NCI-H82 treated with DMSO at 0.1 percent for 48 hours (cell line): Measurements from ENCODE around the gene APRT.
"Not testable (repeated sequence)": the region's sequence is repeated elsewhere in the genome, so short reads cannot be mapped to it uniquely, and the experiment has no call there.

Experiments
- DNase-seq: peaks from one replicate; lab custom pipeline; 2025; ENCODE audit not compliant: unreplicated experiment; lab: John Stamatoyannopoulos, UW

Gene APRT

DNA sequence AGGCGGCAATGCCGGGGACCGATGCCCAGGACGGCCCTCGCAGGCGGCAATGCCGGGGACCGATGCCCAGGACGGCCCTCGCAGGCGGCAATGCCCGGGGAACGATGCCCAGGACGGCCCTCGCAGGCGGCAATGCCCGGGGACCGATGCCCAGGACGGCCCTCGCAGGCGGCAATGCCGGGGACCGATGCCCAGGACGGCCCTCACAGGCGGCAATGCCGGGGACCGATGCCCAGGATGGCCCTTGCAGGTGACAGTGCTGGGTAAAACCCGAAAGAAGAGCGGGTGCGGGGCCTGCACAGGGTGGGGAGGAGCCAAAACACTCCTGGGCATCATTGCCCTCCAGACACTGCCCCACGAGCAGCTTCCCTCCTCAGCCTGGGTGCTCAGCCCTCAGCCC, 11.9 kb upstream of the APRT start:
- not testable (repeated sequence) for DNase-seq

DNA sequence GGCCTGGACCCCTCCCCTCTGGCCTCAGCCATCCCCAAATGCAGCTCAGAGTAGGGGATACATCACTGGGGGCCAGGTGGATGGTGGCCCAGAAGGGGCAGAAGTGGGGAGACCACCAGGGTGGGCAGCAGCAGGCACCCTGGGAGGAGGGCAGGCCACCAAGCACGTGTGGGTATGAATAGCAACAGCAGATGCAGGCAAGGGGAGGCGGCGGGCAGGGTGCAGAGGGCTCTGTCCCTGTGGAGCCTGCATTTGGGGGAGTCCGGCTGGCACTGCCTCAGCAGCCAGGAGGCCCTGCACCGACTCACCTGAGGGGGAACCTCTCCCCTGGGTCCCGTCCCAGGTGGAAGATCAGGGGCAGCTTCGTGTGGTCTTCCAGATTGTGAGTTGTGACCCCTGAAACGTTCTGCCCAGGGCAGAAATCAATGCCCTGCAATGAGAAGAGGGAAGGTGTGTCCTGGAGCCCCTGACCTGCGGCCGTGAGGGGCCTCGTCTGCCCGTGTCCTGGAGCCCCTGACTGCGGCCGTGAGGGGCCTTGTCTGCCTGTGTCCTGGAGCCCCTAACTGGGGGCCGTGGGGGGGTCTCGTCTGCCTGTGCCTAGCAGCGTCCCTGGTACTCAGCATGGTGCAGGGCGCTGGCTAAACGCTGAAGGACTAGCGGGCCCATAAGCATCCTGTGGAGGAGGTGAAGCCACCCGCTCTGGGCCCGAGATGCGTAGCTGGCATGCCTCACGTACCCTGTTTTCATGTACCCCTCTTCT, 10.7 kb upstream of the APRT start:
- DNase-seq: no peak

- DNase-seq: no peak
Measured at GRCh38 chr16:88821168-88821850, 9.6 kb upstream of the APRT start.

- DNase-seq: no peak
Measured at GRCh38 chr16:88820385-88821025, 8.8 kb upstream of the APRT start.

DNA sequence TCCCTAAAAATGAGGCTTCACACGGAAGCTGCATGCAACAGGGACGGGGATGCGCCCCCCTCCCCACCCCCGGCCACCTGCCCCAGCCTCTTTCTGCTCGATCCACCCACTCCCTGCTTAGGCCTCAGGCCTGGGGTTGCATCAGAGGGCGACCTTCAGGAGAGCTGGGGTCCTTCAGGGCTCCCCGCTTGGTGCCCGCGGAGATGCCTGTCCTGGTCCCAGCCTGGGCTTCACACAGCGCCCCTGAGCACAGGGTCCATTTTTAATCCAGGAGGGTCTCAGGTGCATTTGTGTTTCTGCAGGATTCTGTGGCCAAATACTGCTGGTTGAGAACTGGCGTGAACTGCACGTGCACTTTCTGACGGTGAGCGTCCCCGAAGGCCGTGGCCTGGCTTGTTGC, 7.4 kb upstream of the APRT start:
- DNase-seq: no peak

- no peak for DNase-seq
Measured at GRCh38 chr16:88818575-88818874, 6.8 kb upstream of the APRT start.

DNA sequence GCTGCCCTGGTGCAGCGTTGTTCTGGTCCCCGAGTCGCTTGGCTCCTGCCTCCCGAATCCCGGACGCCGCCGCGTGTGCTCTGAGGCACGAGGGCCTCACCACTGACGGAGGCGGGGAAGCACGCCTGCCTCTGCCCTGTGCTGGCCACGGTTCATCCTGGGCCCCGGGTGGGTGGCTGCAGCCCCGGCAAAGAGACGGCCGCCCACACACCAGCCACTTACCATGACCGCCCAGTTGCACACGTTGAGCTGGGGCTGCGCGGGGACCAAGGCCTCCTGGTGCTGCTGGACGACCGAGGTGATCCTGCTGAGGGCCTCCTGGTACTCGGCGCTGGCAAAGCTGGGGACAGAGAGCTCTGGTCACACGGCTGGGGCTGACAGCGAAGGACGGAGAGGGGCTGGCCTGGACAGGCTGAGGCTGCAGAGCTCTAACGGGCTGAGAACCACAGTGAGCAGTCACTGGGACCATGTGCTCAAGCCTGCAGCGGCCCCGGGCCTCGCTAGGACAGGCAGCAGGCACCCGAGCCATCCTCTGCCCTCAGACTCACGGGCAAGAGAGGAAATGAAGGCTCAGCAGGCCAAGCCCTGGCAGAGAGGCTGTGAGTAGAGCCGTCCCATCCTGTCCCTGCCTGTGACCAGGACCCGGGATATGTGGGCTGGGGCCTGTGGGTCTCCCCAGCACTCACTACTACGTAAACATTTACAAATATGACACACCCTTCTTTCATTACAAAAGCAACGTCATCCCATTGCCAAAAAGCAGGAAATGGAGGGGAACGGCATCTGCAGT, 6.3 kb upstream of the APRT start:
- DNase-seq: no peak

DNA sequence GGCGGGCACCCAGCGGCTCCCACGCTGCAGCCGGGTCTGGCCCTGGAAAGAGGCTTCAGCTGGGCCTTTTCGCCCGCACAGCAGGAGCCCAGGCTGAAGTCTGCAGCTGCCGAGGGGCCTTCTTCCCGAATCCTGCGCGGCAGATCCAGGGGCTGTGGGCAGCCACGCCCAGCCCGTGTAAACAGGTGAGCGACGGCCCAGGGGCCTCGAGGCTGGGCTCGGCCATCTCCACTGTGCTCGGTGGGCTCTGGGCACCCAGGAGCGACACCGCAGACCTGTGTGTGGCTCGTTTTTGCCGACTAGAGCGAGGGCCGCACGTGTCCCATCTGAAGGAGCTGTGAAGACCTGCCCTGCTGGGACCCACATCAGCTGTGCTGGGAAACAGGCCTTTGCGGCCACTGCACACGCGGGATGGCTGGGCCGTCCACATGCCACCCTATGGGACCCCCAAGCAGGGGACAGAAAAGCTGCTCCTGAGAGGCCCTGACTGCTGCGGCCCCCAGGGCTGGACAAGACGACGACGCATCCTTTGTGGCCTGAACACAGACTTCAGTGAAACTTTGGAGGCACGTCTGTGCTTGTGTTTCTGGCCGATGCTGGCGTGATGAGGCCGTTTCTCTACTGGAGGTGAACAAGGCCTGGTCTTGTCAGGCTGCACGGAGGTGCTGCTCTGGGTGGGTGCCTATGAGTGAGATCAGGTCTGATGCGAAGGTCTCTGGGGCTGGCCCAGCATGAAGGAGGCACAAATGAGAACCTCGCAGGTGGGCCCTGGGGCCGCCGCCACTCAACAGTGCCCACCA, 5.2 kb upstream of the APRT start:
- no peak for DNase-seq

GRCh38 chr16:88815901-88816589, 4.3 kb upstream of the APRT start:
- no peak for DNase-seq

DNA sequence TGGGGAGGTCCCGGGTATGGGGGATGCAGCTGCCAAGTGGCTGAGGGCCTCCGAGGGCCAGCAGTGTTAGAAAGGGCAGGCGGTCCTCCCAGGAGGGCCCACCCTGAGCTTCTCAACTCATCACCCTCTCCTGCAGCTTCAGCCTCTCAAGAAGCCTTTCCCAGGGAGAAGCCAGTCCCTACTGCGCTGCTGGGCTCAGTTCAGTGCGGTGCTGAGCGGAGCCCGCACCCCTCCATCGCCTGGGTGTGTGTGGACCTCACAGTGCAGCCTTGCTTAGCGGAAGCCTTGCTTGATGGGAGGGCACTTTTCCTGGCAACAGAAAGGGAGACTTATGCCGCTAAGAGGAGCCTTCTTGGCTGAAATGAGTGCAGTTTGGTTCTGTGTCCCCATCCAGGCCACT, 3.5 kb upstream of the APRT start:
- DNase-seq: no peak

DNA sequence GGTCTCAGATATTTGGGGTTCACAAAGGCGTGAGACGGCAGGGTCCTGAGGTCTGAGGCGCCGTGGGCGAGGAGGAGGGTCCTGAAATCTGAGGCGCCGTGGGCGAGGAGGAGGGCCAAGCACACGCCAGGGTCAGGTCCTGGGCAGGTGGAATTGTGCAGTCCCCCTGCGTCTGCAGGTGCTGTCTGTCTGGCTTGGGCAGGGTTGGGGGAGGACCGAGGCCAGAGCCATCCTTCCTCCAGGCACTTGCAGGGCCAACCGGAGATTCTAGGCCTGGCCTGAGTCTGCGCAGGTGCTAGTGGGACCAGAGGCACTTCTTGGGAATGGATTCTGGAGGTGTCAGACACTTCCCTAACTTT, 2.4 kb upstream of the APRT start:
- no peak for DNase-seq

GRCh38 chr16:88813269-88814143, 1.8 kb upstream of the APRT start:
- DNase-seq: no peak

- DNase-seq: no peak
Measured at GRCh38 chr16:88812513-88813268, 963 bp upstream of the APRT start.

DNA sequence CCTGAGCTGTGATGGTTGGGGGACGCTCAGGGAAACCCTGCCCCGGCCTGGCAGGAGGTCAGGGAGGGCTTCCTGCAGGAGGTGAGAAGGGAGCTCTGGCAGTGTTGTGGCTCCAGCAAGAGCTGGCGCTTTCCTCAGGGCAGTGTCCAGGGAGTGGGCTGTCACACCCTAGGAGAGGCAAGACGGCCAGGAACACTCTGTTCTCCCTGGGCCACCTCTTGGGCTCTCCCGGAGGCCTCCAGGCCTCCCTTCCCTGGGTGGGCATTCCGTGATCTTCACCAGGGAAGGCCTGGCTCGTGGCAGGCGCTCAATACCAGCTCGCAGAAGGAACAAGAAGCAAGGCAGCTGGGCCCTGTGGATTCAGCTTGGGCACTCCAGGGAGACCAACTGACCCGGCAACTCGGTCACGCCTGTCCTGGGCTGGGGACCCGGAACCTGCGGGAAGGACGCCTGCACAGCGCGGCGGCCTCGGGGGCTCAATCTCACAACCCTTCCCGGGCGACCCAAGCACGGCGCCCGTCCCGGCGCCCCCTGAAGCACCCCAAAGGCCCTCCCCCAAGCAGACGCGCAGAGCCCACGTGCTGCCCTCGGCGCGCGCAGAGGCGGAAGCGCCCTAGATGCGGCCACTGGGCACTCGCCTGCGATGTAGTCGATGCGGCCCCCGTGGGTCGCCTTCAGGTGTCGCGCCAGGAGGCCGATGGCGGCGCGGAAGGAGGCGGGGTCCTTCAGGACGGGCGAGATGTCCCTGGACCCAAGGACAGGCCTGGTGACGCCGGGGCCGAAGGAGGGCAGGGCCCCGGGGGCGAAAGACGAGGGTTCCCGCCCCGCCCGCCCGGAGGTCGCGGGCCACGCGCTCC, 588 bp downstream of the APRT start:
- no peak for DNase-seq

GRCh38 chr16:88810166-88810911, 1.4 kb downstream of the APRT start:
- no peak for DNase-seq

GRCh38 chr16:88809676-88810165, 2.0 kb downstream of the APRT start:
- no peak for DNase-seq
